GM18907 (cell line): ENCODE results near the gene SDK2.

Experiments
- ATAC-seq: cut with Tn5 transposase; IDR thresholded peaks from one replicate; pipeline ENCODE4 v1.9.1; 2021; ENCODE audit warnings: mild to moderate bottlenecking, moderate library complexity; ENCODE audit not compliant: unreplicated experiment

The SDK2 gene

DNA sequence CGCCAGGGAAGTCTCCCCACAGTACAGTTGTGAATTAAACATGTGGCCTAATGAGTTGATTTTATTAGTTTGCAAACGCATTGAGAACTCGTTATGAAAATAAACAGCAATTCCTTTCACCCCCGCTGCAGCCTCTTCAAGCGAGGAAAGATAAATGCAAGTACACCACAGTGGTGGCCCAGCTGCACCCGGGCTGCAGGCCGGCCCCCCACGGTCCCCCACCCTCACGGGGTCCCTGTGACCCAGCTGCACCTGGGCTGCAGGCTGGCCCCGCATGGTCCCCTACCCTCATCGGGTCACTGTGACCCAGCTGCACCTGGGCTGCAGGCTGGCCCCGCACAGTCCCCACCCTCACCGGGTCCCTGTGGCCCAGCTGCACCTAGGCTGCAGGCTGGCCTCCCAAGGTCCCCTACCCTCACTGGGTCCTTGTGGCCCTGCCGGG lies 32.2 kb downstream of the SDK2 start:
- no peak for ATAC-seq

DNA sequence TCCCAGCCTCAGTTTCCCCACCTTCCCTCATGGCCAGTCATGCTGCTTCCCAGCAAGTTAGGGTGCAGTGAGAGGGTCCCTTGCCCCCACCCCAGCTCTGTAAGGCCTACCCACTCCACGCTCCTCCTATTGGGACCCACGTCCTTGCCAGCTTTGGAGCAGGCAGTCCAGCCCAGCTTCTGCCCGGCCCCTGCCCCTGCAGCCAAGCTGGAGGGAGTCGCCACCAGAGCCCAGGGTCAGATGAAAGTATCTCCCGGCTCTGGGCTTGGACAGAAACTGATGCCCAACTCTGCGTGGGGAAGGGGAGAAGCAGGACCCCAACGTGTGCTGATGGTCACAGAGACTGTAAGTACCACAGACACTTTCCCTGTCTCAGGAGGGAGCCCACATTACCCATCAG lies 32.6 kb downstream of the SDK2 start:
- ATAC-seq, result no peak

DNA sequence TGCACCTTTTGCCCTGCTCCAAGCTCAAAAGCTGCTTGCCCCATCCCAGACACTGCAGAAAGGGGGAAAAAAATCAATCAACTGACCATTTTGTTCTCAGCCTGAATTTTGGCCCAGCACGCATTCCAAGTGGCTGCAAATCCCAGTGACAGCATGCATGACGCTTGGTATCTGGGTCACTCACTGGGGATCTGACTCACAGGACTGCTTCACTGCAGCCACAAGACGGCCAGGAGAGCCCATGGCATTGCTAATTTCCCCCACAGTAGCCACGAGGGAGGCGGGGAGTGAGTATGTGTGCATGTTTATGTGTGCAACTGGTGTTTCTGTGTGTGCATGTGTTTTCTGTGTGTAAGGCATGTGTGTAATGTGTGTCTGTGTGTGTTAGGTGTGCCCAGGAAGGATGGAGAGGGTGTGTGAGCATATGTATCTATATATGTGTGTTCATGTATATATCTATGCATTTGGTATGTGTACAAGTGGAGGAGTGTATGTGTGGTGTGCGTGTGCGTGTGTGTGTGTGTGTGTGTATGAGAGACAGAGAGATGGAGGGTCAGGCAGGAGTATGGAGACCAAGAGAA lies 33.8 kb downstream of the SDK2 start:
- no peak for ATAC-seq

DNA sequence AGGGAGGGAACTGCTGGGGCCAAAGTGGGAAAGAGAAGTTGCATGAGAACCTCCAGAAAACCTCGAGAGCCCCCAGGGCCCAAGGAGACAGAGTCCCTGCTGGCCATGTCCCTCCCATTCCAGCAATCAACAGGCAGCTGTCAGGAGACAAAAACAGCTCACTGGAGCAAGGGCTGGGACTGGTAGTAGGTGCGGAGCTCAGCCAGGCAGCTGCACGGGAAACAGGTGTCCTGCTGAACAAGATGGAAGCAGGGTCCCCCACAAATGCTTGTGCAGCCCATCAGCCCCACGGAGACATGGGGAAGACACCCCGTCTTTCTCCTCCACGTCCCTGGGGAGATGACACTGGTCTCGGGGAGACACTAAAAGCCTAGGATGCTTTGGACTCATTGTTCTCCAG lies 34.5 kb downstream of the SDK2 start:
- ATAC-seq, result no peak

DNA sequence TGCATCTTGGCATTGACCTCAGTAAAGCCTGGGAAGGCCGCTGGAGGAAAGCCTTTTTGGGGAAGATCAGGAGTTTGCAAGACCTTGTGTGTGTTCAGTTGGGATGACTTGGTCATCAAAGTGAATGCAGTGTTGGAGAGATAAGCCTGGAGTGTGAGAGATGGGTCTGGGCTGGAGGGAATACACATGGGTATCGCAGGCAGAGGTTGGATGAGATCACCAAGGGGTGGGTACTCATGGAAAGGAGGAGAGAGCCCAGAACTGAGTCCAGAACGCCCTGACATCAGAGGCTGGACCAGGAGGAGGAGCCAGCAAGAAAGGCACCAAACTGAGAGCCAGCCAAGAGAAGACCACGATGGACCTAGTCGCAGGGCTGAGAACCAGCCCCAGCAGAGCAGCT lies 35.2 kb downstream of the SDK2 start:
- ATAC-seq, result no peak

DNA sequence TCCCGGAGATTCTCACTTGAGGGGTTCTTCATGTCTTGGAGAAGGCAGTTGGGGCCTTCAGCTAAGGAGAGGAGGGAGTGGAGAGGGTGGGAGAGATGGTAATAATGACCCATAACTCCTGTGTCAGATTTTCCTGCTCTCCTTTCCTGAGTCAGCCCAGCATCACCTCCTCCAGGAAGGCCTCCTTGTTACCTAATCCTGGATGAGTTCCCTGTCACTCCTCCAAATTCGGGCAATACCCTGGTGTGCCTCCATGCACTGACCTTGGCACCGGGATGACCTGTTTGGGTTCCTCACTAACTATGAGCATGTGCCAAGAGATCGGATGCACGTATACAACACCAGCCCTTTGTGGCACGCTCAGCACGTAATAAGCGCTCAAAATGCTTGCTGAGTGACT lies 38.8 kb downstream of the SDK2 start:
- no peak for ATAC-seq

DNA sequence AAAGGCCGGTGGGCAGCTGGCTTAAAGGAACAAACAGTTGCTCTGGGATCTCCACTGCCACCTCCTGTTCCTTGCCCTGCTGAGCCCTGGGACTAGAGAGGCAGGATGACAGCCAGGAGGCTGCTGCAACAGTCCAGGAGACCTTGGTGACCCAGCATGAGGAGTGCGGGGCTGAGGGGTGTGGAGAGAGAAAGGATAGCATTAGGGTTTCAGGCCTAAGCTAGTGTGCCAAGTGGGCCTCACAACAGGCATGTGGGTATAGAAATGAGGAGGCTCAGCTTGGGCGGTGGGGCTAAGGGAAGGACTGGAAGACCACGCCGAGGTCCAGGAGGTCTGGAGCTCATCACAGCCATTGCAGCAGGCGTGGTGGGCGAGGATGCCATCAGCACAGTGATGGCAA lies 39.8 kb downstream of the SDK2 start:
- ATAC-seq, result no peak

DNA sequence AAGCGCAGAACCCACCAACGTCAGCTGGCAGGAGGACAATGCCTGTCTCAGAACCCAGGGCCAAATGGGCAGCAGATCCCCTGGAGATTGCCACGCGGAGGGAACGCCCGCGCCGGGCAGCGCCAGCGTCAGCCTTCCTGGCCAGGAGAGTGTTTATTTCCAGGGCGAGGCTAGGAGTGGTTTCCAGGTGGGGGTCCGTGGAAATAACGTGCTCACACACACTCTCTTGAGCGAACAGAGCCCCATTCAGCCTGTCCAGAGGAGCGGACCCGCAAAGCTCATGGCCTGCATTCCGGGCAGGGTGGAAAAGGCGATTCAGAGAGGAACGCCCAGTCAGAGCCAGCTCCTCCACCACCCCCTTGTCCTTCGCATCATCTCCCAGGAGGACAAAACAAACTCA lies 40.3 kb downstream of the SDK2 start:
- ATAC-seq, result no peak

DNA sequence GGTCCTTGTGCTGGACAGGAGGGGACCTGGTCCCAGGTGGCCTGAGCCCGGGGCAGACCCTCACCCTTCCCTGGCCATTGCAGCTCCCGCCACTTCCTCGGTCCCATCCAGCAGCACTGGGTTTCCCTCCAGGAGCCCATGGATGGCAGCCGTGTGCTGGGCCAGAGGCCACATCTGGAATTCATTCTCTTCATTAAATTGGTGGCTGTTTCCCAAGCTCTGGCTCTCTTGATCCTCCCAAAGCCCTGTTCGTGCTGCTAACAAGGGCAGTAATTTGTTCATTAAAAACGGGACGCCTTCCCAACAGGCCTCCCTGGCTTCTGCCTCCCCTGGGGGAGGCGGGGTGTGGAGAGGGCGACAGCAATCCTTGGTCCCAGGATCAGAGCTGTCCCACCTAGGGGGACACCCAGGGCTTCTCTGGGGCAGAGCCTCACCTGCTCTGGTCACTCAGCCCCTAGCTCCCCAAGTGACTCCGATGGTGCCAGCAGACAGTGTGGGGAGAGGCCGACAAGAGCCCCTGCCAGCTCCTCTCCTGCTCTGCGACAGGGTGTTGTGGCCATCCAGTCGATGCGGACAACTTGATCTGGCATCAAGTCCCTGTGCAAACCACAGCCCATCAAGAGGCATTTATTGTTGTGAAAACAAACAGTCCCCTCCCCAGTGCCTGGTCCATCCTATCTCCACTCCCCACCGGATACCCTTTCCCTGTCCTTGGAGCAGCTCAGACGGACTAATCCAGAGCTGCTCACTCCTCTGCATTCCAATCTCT lies 44.0 kb downstream of the SDK2 start:
- no peak for ATAC-seq

DNA sequence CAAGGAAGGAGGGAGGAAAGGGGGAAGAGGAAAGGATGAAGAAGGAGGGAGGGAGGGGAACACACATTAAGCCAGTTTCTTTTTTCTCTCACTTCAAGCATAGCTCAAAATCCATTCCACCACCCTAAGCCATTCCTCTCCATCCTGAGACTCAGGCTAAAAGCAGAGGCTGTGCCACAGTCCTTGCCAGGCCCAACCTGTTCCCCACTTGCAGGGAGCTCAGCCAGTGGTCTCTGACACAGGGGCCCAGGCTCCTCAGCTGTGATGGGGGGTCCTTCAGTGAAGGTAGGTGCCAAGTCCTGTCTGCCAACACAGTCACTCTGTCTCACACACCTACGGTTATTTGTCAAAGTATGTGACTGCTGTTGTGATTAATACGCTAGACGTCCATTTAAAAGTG lies 44.6 kb downstream of the SDK2 start:
- ATAC-seq, result no peak

DNA sequence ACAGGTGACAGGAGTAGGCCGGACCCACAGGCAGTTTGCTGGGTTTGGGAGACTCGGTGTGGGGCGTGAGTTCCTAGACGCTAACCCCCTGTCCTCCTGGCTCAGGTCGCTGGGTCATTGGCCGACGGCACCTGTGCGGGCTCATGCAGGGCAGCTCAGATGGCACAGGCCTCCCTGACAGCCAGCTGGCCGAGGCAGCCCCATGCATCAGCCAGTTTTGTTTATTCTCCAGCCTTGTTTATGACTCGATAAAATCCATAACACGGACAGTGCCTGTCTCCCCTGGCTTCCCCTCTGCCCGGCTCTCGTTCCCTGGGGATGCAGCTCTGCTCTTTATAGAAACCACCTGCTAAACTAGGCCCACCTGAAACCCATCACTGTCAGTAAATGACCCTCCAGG lies 46.0 kb downstream of the SDK2 start:
- ATAC-seq, result no peak

DNA sequence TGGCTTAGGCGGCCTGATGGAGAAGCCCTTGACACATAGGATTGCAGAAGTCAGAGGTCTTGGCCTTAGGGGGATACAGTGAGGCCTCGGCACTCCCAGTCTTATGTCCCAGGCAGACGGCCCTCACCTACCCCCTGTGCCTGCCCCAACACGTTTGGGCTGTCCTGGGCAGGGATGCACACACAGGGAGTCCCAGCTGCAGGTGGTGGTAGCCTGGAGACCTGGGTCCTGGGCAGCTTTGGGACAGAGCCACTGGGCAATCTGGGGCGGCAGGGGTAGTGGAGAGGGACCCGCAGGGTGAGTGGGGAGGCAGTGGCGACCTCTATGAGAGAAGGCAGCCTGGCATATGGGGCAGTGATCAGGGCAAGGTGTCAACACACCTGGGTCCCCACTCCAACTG lies 48.3 kb downstream of the SDK2 start:
- ATAC-seq, result no peak

DNA sequence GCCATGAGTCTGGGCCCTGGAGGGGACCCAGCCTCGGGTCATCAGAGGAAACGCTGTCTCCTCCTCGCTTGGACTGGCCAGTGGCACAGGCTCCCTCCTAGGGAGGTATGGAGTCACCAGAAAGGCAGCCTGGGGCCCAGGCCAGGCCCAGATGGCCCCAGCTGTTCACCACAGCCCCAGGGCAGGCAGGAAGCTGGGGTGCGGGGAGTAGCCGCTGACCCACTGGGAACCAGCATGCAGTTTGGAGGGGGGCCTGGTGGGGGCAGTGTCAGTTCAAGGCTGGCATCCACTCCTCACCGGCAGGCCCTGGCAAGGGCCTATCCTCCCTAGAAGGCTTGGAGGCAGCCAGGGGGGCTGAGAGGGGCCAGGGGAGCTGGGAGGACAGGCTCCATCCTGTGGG lies 48.8 kb downstream of the SDK2 start:
- ATAC-seq, result no peak

DNA sequence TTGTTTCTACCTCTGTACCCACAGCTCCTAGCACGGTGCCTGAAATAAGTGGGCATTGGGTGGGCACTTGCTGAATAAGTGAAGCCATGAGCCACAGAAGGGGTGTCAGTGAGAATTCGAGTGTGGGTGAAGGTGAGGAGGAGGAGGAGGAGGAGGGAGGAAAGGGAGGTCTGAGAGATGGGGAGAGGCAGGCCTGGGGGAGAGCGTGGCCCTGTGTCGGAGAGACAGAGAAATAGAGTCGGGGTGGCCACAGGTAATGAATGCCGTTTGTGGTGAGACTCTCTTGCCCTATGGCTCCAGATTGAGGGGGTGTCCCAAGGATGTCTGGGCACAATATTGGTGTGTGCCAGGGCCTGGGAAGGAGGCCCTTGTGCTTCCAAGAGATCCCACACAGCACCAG lies 49.2 kb downstream of the SDK2 start:
- ATAC-seq, result no peak

DNA sequence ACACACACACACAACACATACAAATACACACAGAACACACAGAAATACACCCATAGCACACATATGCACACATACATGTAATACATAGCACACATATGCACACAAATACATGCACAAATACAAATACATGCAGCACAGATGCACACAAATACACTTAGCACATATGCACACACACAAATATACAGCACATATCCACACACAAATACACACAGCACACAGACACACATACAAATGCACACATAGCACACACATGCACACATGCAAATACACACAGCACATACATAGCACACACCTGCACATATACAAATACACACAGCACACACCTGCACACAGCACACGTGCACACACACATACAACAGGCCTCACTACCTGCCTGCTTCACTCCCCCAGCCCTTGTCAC lies 49.6 kb downstream of the SDK2 start:
- no peak for ATAC-seq

DNA sequence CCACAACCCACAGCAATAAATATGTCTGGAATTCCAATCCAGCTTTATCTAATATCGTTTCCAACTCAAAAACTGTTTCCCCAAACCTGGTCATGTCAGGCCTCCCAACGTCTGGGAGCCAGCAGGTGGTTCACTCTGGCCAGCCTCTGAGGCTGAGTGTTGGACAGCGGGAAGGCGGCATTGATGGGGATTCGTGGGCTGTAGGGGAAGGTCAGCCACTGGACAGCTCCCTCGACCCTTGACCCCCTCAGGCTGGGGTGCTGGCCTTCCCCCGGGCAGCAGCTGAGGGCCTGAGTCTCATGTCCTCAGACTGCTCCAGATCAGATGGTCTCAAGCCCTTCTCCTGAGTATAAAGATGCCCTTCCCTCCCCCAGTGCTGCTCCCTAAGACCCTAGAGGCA lies 50.2 kb downstream of the SDK2 start:
- ATAC-seq, result no peak

DNA sequence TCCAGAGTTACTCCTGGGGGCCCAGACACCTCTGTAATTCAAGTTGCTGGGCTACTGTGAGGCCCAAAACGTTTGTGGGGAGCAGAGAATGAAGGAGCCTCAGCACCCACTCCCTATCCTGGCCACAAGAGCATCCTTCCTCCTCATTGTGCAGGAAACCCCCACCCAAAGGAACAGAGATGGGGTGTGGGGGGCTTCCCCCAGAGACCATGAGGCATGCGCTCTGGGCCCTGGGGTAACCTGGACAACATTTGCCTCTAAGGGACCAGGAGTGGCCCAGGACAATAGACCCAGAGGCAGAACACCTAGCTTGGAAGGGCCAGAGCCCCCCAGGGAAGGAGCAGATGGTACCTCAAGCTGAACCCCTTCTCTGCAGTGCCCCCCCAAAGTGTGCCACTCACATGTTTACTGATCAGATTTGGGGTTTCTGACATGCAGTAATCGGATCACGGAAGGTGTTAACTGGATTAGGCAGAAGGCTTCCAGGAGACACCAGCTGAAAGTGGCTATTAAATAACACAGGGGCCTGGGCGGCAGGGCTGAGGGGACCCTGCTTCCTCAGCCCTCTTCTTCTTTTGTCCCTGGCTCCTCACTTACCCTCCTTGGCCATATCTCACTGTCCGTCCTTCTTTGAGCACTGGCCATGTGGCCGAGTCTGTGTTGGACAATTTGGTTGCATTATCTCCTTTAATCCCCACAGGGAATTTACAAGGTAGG lies 50.8 kb downstream of the SDK2 start:
- no peak for ATAC-seq

DNA sequence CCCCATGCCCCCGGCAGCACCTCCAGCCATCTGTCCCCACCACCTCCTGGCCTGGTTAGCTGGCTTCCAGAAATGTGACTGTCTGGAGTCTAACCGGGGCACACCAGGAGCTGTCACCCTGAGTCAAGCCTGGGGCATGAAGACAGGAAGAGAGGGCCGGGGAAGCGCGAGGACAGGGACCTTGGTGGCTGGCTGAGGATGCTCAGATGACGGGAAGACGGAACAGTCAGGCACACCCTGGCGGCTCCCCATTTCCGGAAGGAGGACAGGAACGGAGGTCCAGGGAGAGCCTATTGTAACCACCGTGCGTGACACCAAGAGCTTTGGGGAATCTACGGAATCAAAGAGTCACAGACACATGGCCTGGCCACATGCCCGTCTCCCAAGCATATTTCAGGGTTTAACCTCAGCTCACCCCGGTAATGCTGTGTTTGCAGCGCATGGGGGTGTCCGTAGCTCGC lies 51.7 kb downstream of the SDK2 start:
- ATAC-seq, result no peak

DNA sequence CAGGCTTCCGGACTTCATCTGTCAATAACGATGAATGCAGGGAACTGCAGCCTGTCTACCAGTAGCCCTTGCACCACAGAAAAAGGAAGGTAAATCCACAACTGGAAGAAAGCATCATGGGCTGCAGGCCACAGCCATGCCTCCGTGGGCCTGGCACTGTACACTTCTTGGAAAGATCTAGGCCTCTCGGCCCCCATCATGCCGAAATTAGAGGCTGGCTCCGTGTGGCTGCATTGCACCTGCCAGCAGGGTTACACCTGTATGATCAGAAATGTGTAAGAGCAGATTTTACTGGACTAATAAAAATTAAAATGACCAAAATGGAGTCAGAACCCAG lies 52.2 kb downstream of the SDK2 start:
- peak; percentile 20 for ATAC-seq

DNA sequence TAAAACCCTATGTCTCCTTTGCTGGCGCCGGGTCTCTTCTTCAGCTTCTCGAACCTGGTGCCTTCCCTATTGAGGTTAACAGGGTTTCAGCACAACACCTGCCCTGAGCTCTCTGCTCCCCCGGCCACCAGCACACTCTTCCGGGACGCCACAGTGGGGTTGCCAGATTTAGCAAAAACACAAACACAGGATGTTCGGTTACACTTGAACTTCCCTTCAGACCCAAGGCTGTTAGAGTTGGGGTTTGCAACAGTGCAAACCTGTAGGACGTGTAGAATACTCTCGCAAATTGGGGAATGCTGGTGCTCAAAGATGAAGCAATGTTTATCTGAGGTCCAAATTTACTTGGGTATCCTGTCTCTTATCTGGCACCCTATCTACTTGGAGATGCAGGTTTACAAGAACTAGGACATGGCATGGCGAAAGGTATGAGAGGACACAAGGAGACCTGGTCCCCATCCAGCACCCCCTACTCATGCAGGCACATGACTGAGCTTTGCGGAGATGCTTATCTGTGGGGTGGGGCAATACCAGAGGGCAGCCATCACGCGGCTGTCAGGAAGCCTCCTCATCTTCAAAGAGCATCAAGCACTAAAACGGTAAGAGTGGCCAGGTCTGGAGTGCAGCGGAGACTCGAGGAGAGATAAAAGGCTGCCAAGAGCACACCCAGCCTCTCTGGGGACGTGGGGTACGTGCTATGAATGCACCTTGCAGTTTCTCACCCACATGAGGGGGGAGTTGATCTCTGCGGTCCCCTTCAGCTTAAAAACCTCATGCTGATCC lies 52.8 kb downstream of the SDK2 start:
- peak; percentile 72 for ATAC-seq

DNA sequence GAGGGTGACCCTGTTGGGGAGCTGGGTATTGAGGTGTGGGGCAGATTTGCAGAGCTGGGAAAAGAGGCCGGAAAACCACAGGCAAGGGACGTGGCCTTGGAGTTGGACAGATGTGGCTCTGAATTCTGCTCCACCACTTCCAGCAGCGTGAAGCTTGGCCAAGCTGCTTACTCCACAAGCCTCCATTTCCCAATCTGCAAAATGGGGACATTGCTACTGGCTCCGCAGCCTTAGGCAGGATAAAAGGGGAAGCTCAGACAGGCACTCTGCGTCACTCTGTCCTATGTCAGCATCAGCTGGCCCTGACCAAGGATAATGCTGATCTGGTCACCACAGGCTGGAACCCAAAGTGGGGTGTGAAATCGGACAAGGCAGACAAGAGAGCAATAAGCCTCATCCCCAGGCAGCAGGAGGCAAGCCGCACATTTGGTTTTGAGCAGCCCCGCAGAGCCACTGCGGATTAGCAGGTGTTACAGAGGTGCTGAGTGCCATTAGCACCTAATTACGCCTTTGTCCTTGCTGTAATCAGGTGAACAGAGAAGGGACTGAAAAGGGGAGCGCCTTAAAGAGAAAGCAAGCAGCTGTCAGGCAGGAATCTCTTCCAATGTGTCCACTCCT lies 54.8 kb downstream of the SDK2 start:
- no peak for ATAC-seq
